ENCODE results near the gene FLRT2. TPM values are rescaled to one million over a fixed set of nuclear protein-coding genes. Genes with fewer than 3 reads are reported as not detected.

Gene FLRT2, protein sequence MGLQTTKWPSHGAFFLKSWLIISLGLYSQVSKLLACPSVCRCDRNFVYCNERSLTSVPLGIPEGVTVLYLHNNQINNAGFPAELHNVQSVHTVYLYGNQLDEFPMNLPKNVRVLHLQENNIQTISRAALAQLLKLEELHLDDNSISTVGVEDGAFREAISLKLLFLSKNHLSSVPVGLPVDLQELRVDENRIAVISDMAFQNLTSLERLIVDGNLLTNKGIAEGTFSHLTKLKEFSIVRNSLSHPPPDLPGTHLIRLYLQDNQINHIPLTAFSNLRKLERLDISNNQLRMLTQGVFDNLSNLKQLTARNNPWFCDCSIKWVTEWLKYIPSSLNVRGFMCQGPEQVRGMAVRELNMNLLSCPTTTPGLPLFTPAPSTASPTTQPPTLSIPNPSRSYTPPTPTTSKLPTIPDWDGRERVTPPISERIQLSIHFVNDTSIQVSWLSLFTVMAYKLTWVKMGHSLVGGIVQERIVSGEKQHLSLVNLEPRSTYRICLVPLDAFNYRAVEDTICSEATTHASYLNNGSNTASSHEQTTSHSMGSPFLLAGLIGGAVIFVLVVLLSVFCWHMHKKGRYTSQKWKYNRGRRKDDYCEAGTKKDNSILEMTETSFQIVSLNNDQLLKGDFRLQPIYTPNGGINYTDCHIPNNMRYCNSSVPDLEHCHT
- 23.4 and 34.4 TPM in 2 replicates for total RNA-seq

DNA sequence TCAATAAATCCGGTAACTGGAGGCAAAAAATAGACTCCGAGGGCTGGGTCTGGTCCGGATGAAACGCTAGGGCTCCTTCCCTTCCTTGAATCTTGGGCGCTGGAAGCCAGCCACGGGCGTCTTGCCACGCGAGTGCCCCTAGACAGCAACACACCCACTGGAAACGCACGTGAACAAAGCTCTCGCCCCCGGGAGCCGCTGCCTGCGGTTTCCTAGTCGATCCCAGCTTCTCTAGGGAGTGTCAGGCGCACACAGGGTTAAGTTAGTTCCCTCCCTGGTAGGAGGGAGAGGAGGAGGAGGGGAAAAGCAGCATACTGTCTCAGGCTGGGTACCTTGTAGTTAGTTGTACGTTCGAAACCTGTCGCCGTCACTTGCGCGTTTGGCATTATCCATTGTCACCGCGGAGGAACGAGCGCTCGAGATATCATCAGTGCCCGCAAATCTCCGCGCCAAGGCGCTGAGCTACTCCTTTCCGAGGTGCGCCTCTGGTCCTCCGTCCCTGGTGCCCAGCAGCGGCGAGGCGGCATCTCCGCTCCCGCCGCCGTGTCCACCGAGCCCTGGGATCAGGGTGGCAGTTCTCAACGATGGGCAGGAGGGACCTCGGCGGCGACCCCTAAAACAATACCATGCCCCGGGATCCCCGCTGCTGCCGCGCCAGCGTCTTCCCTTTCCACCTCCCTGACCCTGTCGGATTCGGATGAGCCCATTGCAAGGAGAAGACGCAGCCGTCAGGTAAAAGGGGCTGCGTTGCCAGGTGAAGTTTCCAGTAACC, at the start of gene FLRT2:
FLRT2 (plus strand) TSS at position 342 of the 772 bp plus-strand sequence. CDS start 91,371 bp downstream, outside the sequence.

